H9 (cell line): ENCODE results near the gene GHRHR. TPM values are rescaled to one million over a fixed set of nuclear protein-coding genes. Genes with fewer than 3 reads are reported as not detected.

Experiments used
- DNase-seq: peaks from one replicate; pipeline ENCODE4 v3.0.0-alpha.2; 2017
- H2AFZ ChIP-seq: one replicate; pipeline ENCODE4 v1.6.1; 2013; ENCODE audit warnings: mild to moderate bottlenecking, low read length, control low read depth, moderate library complexity
- H2AK5ac ChIP-seq: 2 replicates; pipeline ENCODE4 v1.6.1; 2013; ENCODE audit warnings: low read length, control low read depth, mixed read lengths; ENCODE audit not compliant: insufficient read length
- H2BK120ac ChIP-seq: one replicate; pipeline ENCODE4 v1.6.1; 2013; ENCODE audit warnings: low read depth, mild to moderate bottlenecking, low read length, control low read depth, inconsistent platforms; ENCODE audit not compliant: poor library complexity, severe bottlenecking
- H2BK12ac ChIP-seq: 2 replicates; pipeline ENCODE4 v1.6.1; 2013; ENCODE audit warnings: low read length, control low read depth, mixed read lengths, low read depth; ENCODE audit not compliant: insufficient read length
- H2BK15ac ChIP-seq: 2 replicates; pipeline ENCODE4 v1.6.1; 2013; ENCODE audit warnings: low read depth, low read length, control low read depth
- H2BK20ac ChIP-seq: one replicate; pipeline ENCODE4 v1.6.1; 2013; ENCODE audit warnings: low read depth, mild to moderate bottlenecking, low read length, control low read depth, inconsistent platforms; ENCODE audit not compliant: poor library complexity, severe bottlenecking
- H2BK5ac ChIP-seq: 2 replicates; pipeline ENCODE4 v1.6.1; 2013; ENCODE audit warnings: low read length, control low read depth, mixed read lengths; ENCODE audit not compliant: insufficient read length
- H3K14ac ChIP-seq: 2 replicates; pipeline ENCODE4 v1.6.1; 2013; ENCODE audit warnings: low read length, control low read depth; ENCODE audit not compliant: insufficient read depth
- H3K18ac ChIP-seq: 2 replicates; pipeline ENCODE4 v1.6.1; 2013; ENCODE audit warnings: low read depth, mild to moderate bottlenecking, mixed read lengths, low read length, control low read depth; ENCODE audit not compliant: insufficient read length
- H3K23ac ChIP-seq: 2 replicates; pipeline ENCODE4 v1.6.1; 2013; ENCODE audit warnings: low read length, control low read depth, mixed read lengths, low read depth; ENCODE audit not compliant: insufficient read length
- H3K23me2 ChIP-seq: 2 replicates; pipeline ENCODE4 v1.6.1; 2013; ENCODE audit warnings: low read depth, mild to moderate bottlenecking, mixed read lengths, low read length, control low read depth; ENCODE audit not compliant: insufficient read length, poor library complexity, severe bottlenecking
- H3K27ac ChIP-seq: 2 replicates; pipeline ENCODE4 v1.5.1; 2013; ENCODE audit warnings: low read length, control low read depth, mixed read lengths, low read depth; ENCODE audit not compliant: insufficient read length
- H3K27me3 ChIP-seq: 2 replicates; pipeline ENCODE4 v1.6.1; 2013; ENCODE audit warnings: low read length, control low read depth, inconsistent platforms; ENCODE audit not compliant: insufficient read depth
- H3K4ac ChIP-seq: 2 replicates; pipeline ENCODE4 v1.6.1; 2013; ENCODE audit warnings: low read depth, mild to moderate bottlenecking, control low read depth, inconsistent platforms, low read length, moderate library complexity
- H3K4me1 ChIP-seq: 2 replicates; pipeline ENCODE4 v1.6.1; 2013; ENCODE audit warnings: low read length, control low read depth, inconsistent platforms; ENCODE audit not compliant: insufficient read depth
- H3K4me2 ChIP-seq: 2 replicates; pipeline ENCODE4 v1.6.1; 2013; ENCODE audit warnings: low read length, control low read depth, mixed read lengths; ENCODE audit not compliant: insufficient read length, insufficient read depth
- H3K56ac ChIP-seq: 2 replicates; pipeline ENCODE4 v1.6.1; 2013; ENCODE audit warnings: low read depth, mild to moderate bottlenecking, mixed read lengths, low read length, control low read depth; ENCODE audit not compliant: insufficient read length
- H3K79me1 ChIP-seq: 2 replicates; pipeline ENCODE4 v1.6.1; 2013; ENCODE audit warnings: low read depth, mild to moderate bottlenecking, moderate library complexity, low read length, control low read depth, inconsistent platforms; ENCODE audit not compliant: insufficient read depth, poor library complexity, severe bottlenecking
- H3K79me2 ChIP-seq: 2 replicates; pipeline ENCODE4 v1.6.1; 2013; ENCODE audit warnings: low read length, control low read depth, inconsistent platforms; ENCODE audit not compliant: insufficient read depth
- H3K9ac ChIP-seq: 2 replicates; pipeline ENCODE4 v1.6.1; 2013; ENCODE audit warnings: low read length, control low read depth, mixed read lengths; ENCODE audit not compliant: insufficient read length; ENCODE audit errors: extremely low read depth
- H3K9me3 ChIP-seq: one replicate; pipeline ENCODE4 v1.6.1; 2013; ENCODE audit warnings: low read depth, low read length, inconsistent platforms; ENCODE audit not compliant: control insufficient read depth
- H3T11ph ChIP-seq: one replicate; pipeline ENCODE4 v1.6.1; 2013; ENCODE audit warnings: mild to moderate bottlenecking, low read length, control low read depth, inconsistent platforms
- H4K20me1 ChIP-seq: one replicate; pipeline ENCODE4 v1.6.1; 2013; ENCODE audit not compliant: control insufficient read depth, insufficient read length, insufficient read depth
- H4K5ac ChIP-seq: 2 replicates; pipeline ENCODE4 v1.6.1; 2013; ENCODE audit warnings: low read depth, mild to moderate bottlenecking, mixed read lengths, low read length, control low read depth; ENCODE audit not compliant: insufficient read length
- H4K8ac ChIP-seq: replicated peaks from 2 replicates; pipeline ENCODE4 v1.6.1; 2013; ENCODE audit warnings: low read length, control low read depth, mixed read lengths, low read depth; ENCODE audit not compliant: insufficient read length
- H4K91ac ChIP-seq: 2 replicates; pipeline ENCODE4 v1.6.1; 2013; ENCODE audit warnings: low read depth, mild to moderate bottlenecking, moderate library complexity, mixed read lengths, low read length, control low read depth; ENCODE audit not compliant: insufficient read length
- H3K27ac Mint-ChIP-seq, 3 experiments: 2 replicates in 2 of 3; 3 replicates in 1 of 3; pipeline ENCODE4 v1.8.0; 2020 to 2021; ENCODE audit warnings: mixed read lengths in 3 of 3, mild to moderate bottlenecking in 1 of 3, moderate library complexity in 1 of 3
- H3K27me3 Mint-ChIP-seq: 2 replicates; pipeline ENCODE4 v1.8.0; 2021; ENCODE audit warnings: low read depth, mild to moderate bottlenecking, moderate library complexity, mixed read lengths
- H3K36me3 Mint-ChIP-seq, 3 experiments: 2 replicates in 2 of 3; 3 replicates in 1 of 3; pipeline ENCODE4 v1.8.0; 2020 to 2021; ENCODE audit warnings: low read depth in 3 of 3, mixed read lengths in 3 of 3; ENCODE audit not compliant: insufficient read depth in 1 of 3
- H3K4me1 Mint-ChIP-seq, 2 experiments: 2 replicates each; pipeline ENCODE4 v1.8.0; 2020; ENCODE audit warnings: mixed read lengths in 2 of 2
- H3K4me3 Mint-ChIP-seq, 2 experiments: 2 replicates in 1 of 2; 3 replicates in 1 of 2; pipeline ENCODE4 v1.8.0; 2020 to 2021; ENCODE audit warnings: mild to moderate bottlenecking in 2 of 2, mixed read lengths in 2 of 2, moderate library complexity in 1 of 2
- H3K9me3 Mint-ChIP-seq, 2 experiments: 2 replicates in 1 of 2; 3 replicates in 1 of 2; pipeline ENCODE4 v1.8.0; 2020; ENCODE audit warnings: mild to moderate bottlenecking in 2 of 2, mixed read lengths in 2 of 2, moderate library complexity in 1 of 2
- CTCF ChIP-seq: fragments of 200-600 bp; sonication (generic); conservative IDR thresholded peaks from 3 replicates; pipeline ENCODE4 v1.8.0; 2021; ENCODE audit warnings: antibody characterized with exemption, mild to moderate bottlenecking
- WGBS: extraction: QIAGEN DNeasy Blood & Tissue Kit; methylation state at CpG from one replicate; pipeline ENCODE4 v1.1.7; 2013; ENCODE audit warnings: missing lambda C conversion rate, low lambda C conversion rate, mixed read lengths; ENCODE audit not compliant: insufficient read length; ENCODE audit errors: extremely low coverage; 5-methylcytosine and 5-hydroxymethylcytosine counted together
- total RNA-seq: library from RNA; stranded (reverse); gene quantifications from 2 replicates; pipeline ENCODE4 v1.2.1, GENCODE V29; 2021

The GHRHR gene
- total RNA-seq, 1 experiment from 2014 or later = 7.4 TPM

GRCh38 chr7:30992414-30992813 lies 28.7 kb downstream of the GHRHR start:
- no peaks in the 10 kb centered on the region; the same call in 1 of the 2 replicates for H3K4me1 ChIP-seq
- H3T11ph ChIP-seq = no peak overlapping the region
- H3K4ac ChIP-seq = no peak overlapping the region
- H3K27ac ChIP-seq = no peak overlapping the region
- H3K27ac Mint-ChIP-seq = peak overlapping the region in 1 of 3 experiments; percentile 46; a peak in 2 of 7 replicates
- no peak overlapping the region for H2BK20ac ChIP-seq
- no peak overlapping the region for H3K56ac ChIP-seq
- no peak overlapping the region for H3K4me2 ChIP-seq
- no peaks in the 10 kb centered on the region for H3K79me1 ChIP-seq
- no peaks in the 10 kb centered on the region for H4K20me1 ChIP-seq
- peaks cover 34 to 38% of the 10 kb centered on the region in 2 experiments for H3K4me1 Mint-ChIP-seq
- H2BK12ac ChIP-seq = no peak overlapping the region
- H2BK5ac ChIP-seq = no peak overlapping the region
- H3K4me3 Mint-ChIP-seq = no peak overlapping the region
- no peak for TF ChIP-seq CTCF
- H3K23me2 ChIP-seq = peaks cover 3% of the 10 kb centered on the region
- H2AK5ac ChIP-seq = no peak overlapping the region
- H2AFZ ChIP-seq = no peak overlapping the region
- H2BK120ac ChIP-seq = no peak overlapping the region
- no peak overlapping the region for H3K9ac ChIP-seq
- peaks cover 3 to 4% of the 10 kb centered on the region in 2 experiments; a peak in 2 of 5 replicates for H3K9me3 Mint-ChIP-seq
- no peaks in the 10 kb centered on the region for H3K9me3 ChIP-seq
- no peak overlapping the region for H3K23ac ChIP-seq
- no peaks in the 10 kb centered on the region for H3K79me2 ChIP-seq
- H3K27me3 ChIP-seq = no peaks in the 10 kb centered on the region
- no peak overlapping the region for H4K91ac ChIP-seq
- H3K27me3 Mint-ChIP-seq = peaks cover 18% of the 10 kb centered on the region
- DNase-seq = no peak
- no peak overlapping the region for H3K14ac ChIP-seq
- no CpG with 5 or more reads among the region's 18 CpGs for WGBS
- no peak overlapping the region for H4K8ac ChIP-seq
- no peak overlapping the region for H4K5ac ChIP-seq
- no peak overlapping the region for H2BK15ac ChIP-seq
- no peak overlapping the region for H3K18ac ChIP-seq
- H3K36me3 Mint-ChIP-seq = peaks cover 10 to 28% (median 13%) of the 10 kb centered on the region in 3 experiments
